HL-60 (cell line): ENCODE results near the gene CTAG2.
"Not testable (repeated sequence)": the region's sequence is repeated elsewhere in the genome, so short reads cannot be mapped to it uniquely, and the experiment has no call there.

Source experiments
- DNase-seq, 2 experiments: peaks; one replicate each; pipeline ENCODE4 v3.0.0-alpha.2; 2010 to 2020; ENCODE audit warnings: low read depth in 1 of 2, low spot score in 1 of 2
- H3K27ac ChIP-seq: fragments of 250-450 bp; sonication (Bioruptor Pico); replicated peaks from 2 replicates; pipeline ENCODE4 v1.5.1; 2020; ENCODE audit warnings: mild to moderate bottlenecking, moderate library complexity
- H3K27me3 ChIP-seq: fragments of 250-450 bp; sonication (Bioruptor Pico); 2 replicates; pipeline ENCODE4 v1.5.1; 2021; ENCODE audit warnings: mild to moderate bottlenecking, moderate library complexity; ENCODE audit not compliant: insufficient read depth, poor library complexity, severe bottlenecking
- H3K4me3 ChIP-seq: replicated peaks from 2 replicates; pipeline ENCODE4 v1.5.1; 2011; ENCODE audit warnings: mild to moderate bottlenecking, control low read depth, low read length; ENCODE audit not compliant: insufficient read depth
- GABPA ChIP-seq: IDR thresholded peaks from 2 replicates; pipeline ENCODE4 v1.6.1; 2012; ENCODE audit warnings: low read depth
- POLR2AphosphoS5 ChIP-seq: IDR thresholded peaks from 2 replicates; pipeline ENCODE4 v1.6.1; 2012; ENCODE audit warnings: low read depth
- SPI1 ChIP-seq: IDR thresholded peaks from 2 replicates; pipeline ENCODE4 v1.6.1; 2012; ENCODE audit warnings: low read depth, mild to moderate bottlenecking, borderline replicate concordance
- long read RNA-seq: library from polyadenylated mRNA; unstranded; transcript quantifications from one replicate; pipeline ENCODE4 v2.0.0, GENCODE V29; 2020
- TF ChIP-seq, protein P1 (sequence below): IDR thresholded peaks from 2 replicates; pipeline ENCODE4 v1.6.1; 2012; ENCODE audit warnings: low read depth; ENCODE audit not compliant: insufficient replicate concordance
- TF ChIP-seq, protein P2 (sequence below): IDR thresholded peaks from one replicate; pipeline ENCODE4 v1.5.1; 2011; ENCODE audit warnings: low read length, control low read depth, inconsistent platforms; ENCODE audit not compliant: insufficient read depth

CTAG2 gene
- long read RNA-seq, result 0 reads

DNA sequence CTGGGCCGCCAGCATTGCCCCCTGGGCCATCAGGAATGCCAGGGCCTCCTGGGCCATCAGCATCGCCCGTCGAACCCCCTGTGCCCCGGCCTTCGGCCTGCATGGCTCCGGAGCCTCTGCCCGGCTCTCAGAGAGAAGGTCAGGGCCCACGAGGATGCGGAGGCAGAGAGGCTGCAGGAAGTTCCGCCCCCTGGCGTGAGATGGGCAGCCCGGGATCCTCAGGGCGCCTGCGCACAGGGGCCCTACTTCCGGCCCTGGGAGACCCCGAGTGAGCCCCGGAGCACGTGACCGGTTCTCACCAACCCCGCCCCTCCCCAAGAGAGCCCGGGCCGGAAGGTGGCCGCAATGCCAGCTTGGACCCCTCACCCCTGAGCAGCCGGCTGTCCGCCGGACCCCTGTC lies at the start of gene CTAG2:
CTAG2 (minus strand) TSS at position 167 of the 400 bp plus-strand sequence; CDS start at position 103, 64 bp downstream.
- not testable (repeated sequence) for DNase-seq, H3K27ac ChIP-seq, H3K4me3 ChIP-seq, H3K27me3 ChIP-seq

DNA sequence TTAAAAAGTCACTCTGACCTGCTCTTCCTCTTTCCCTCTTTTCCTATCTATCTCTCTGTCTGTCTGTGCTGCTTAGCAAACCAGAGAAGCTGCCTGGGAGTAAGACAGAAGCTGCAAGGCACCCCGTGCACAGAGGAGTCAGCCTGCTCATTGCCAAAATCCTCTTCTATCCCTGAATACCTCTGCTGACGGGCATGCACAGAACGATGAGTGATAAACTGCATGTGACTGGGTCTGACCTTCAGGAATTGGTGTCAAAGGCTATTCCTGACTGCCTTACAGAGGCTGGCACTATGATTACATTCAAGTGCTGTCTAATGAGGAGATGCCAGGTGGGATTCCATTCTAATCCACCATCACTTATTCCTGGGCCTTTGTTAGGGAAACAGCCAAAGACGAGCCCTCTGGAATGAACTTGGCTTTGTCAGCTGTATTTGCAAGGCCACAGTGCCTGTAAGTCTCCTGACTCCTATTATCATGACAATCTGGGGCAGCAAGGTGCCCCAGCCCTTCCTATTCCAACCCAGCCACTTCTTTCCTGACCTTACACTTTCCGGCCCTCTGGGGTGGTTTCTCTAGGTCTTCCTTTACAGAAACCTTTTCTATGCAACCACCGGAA lies 45.4 kb upstream of the CTAG2 start:
- TF ChIP-seq, protein P1, sequence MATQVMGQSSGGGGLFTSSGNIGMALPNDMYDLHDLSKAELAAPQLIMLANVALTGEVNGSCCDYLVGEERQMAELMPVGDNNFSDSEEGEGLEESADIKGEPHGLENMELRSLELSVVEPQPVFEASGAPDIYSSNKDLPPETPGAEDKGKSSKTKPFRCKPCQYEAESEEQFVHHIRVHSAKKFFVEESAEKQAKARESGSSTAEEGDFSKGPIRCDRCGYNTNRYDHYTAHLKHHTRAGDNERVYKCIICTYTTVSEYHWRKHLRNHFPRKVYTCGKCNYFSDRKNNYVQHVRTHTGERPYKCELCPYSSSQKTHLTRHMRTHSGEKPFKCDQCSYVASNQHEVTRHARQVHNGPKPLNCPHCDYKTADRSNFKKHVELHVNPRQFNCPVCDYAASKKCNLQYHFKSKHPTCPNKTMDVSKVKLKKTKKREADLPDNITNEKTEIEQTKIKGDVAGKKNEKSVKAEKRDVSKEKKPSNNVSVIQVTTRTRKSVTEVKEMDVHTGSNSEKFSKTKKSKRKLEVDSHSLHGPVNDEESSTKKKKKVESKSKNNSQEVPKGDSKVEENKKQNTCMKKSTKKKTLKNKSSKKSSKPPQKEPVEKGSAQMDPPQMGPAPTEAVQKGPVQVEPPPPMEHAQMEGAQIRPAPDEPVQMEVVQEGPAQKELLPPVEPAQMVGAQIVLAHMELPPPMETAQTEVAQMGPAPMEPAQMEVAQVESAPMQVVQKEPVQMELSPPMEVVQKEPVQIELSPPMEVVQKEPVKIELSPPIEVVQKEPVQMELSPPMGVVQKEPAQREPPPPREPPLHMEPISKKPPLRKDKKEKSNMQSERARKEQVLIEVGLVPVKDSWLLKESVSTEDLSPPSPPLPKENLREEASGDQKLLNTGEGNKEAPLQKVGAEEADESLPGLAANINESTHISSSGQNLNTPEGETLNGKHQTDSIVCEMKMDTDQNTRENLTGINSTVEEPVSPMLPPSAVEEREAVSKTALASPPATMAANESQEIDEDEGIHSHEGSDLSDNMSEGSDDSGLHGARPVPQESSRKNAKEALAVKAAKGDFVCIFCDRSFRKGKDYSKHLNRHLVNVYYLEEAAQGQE, result no peak
- TF ChIP-seq POLR2AphosphoS5 (no peak), SPI1 (no peak)
- TF ChIP-seq, protein P2, sequence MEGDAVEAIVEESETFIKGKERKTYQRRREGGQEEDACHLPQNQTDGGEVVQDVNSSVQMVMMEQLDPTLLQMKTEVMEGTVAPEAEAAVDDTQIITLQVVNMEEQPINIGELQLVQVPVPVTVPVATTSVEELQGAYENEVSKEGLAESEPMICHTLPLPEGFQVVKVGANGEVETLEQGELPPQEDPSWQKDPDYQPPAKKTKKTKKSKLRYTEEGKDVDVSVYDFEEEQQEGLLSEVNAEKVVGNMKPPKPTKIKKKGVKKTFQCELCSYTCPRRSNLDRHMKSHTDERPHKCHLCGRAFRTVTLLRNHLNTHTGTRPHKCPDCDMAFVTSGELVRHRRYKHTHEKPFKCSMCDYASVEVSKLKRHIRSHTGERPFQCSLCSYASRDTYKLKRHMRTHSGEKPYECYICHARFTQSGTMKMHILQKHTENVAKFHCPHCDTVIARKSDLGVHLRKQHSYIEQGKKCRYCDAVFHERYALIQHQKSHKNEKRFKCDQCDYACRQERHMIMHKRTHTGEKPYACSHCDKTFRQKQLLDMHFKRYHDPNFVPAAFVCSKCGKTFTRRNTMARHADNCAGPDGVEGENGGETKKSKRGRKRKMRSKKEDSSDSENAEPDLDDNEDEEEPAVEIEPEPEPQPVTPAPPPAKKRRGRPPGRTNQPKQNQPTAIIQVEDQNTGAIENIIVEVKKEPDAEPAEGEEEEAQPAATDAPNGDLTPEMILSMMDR, result no peak
- no peaks in the 10 kb centered on the region for H3K27me3 ChIP-seq
- H3K27ac ChIP-seq, result no peak overlapping the region
- H3K4me3 ChIP-seq, result no peak overlapping the region
- no peak for DNase-seq

DNA sequence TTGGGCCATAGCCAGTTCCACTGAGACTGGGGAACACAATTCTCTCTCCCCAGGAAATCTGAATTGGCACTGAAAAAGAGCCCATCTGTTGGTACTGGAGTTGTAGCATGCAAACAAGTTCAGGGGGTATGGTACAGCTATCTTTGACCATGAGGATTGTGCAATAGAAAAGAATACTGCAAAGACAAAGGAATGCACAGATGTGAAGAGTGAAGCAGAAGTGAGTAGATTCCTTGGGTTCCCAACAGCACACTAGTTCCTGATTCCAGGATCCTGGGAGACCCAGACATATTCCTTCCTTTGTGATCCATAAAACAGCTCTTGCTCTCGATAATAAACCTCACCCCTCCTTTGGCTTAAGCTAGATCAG lies 43.3 kb upstream of the CTAG2 start:
- no peak overlapping the region for H3K4me3 ChIP-seq
- H3K27ac ChIP-seq, result no peak overlapping the region
- DNase-seq, result no peak
- no peaks in the 10 kb centered on the region for H3K27me3 ChIP-seq
- no peak for TF ChIP-seq SPI1
- TF ChIP-seq, protein P1, result no peak
- TF ChIP-seq POLR2AphosphoS5, result no peak
- no peak for TF ChIP-seq GABPA
- TF ChIP-seq, protein P2, result no peak

DNA sequence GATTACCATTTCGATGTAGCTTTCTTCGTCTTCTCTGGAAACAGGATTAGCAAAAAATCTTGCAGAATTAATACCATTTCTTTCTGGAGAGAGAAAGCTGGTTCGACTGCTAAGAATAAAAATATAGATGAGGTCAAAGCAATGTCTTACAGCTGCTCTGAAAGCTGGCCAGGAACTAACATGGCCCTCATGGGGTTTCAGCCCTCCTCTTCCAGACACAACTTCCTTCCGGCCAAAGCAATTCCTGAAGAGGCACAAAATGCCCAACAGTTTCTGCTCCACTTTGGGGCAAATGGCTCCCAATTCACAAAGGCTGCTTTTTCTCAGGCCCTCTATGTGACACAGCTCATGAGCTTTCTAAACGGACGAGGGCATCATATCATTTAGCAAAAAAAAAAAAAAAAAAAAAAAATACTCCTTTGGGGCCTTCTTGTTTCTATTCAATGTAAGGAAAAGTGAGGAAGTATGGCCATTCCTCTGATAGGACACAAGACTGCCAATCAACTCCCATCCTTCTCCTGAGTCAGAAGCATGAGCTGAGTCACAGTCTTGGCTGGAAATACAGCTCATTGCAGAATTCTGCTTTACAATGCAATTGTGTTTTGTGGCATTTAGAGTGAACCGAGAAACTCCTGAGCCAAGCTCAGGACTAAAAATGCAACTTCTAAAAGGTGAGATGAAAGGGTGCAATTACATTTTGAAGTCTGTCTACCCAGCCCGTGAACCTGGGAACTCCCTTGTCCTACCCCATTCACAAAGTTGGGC lies 42.7 kb upstream of the CTAG2 start:
- DNase-seq, result no peak
- Histone ChIP-seq H3K27ac (no peak overlapping the region), H3K4me3 (no peak overlapping the region), H3K27me3 (no peaks in the 10 kb centered on the region)
- TF ChIP-seq POLR2AphosphoS5 (no peak), SPI1 (no peak), GABPA (no peak)
- TF ChIP-seq, protein P2, result no peak
- TF ChIP-seq, protein P1, result no peak
